GOT3 (cell line): ENCODE measurements around the gene PABPN1.
A peak's percentile ranks its signal among the peaks of the same experiment; 100 is the strongest.
"Not testable (repeated sequence)": the region's sequence is repeated elsewhere in the genome, so short reads cannot be mapped to it uniquely, and the experiment has no call there.

Experiments used
- DNase-seq: peaks from one replicate; lab custom pipeline; 2025; ENCODE audit warnings: mixed read lengths; lab: John Stamatoyannopoulos, UW

The PABPN1 gene

DNA sequence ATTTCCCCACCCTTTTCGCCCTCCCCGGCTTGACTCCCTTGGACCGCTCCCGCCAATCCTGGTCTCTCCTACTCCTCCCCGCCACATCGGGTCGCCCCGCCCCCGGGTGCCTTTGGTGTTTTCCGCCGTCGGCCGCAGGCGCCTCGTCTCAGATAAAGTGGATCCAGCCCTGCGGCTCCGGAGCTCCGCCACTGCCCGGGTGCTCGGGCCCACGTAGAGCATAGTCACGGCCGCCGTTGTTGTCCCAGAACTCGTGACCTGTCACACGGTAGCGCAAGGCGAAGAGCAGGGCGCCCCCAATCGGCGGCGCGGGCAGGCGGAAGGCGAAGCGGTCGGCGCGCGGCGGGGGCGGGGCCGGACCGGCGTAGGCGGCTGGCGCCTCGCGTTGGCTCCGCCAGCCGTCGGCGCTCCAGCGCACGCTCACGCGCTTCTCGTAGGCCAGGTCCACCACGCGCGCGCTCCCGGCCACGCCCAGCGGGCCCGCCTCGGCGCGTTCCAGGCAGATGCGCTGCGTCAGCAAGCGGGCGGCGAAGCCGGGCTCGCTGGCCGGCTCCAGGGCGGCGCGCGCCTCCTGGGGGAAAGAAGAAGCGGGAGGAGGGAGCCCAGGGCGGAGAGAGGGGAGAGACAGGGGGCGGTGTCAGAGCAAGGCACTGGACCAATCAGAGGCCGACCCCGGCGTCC lies 19.8 kb upstream of the PABPN1 start:
- DNase-seq = peak; percentile 93

DNA sequence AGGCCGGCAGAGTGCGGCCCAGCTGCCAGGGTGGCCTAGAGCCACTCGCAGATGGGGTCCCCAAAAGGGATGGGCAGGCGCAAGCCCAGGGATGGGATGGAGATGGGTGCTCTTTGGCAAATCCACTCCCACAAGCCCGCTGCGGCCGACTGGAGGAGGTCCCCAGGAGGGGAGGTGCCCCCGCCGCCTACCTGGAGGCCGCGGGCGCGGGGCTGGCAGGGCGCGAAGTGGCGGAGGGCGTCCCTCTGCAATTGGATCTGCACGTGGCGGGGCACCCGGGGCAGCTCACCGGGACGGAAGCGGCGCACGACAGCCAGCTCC lies 19.3 kb upstream of the PABPN1 start:
- no peak for DNase-seq

DNA sequence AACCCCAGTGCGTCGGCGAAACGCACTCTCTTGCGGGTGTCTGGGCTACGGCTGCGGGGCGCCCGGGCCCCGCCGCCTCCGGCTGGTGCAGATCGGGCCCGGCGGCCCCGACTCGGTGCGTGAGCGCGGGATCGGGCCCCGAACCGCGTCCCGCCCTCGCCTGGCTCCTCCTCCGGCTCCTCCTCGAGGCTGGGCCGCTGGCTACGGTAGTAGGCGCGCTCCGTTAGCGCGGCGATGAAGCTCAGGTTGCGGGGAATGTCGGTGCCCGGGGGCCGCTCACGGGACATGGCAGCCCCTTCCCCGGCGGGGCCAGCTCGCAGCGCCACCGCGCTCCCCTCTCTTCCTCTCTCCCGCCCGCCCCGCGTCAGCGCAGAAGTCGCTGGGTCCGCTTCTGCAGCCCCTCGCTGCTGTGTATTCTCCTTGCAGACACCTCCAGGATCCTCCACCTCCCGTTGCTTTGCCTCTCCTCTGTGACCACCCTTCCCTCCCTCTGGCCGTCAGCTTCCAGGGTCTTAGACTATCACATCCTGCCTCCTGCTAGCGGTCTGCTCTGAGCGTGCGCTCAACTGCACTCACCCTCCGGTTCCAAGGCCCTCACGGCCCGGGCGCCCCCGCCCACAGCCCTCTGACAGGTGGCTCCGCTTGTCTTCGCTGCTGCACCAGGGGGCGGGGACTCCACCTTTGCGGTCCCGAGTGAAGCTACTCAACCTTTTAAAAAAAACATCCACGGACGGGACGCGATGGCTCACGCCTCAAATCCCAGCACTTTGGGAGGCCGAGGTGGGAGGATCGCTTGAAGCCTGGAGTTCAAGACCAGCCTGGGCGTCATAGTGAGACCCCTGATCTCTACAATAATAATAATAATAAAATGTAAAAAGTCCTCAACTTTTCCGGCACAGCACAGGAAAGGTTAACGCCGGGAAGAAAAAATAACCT lies 18.7 kb upstream of the PABPN1 start, which contains the start of gene PPP1R3E:
Gene PPP1R3E (minus strand): TSS at position 570 of the 936 bp plus-strand sequence. CDS start 283 bp downstream, at position 287.
- no peak for DNase-seq

- DNase-seq = no peak
Measured at GRCh38 chr14:23306412-23307145, 14.7 kb upstream of the PABPN1 start, which contains the start of gene BCL2L2. Gene BCL2L2 (plus strand): TSS chr14:23306833. CDS start chr14:23307768, 935 bp downstream.

DNA sequence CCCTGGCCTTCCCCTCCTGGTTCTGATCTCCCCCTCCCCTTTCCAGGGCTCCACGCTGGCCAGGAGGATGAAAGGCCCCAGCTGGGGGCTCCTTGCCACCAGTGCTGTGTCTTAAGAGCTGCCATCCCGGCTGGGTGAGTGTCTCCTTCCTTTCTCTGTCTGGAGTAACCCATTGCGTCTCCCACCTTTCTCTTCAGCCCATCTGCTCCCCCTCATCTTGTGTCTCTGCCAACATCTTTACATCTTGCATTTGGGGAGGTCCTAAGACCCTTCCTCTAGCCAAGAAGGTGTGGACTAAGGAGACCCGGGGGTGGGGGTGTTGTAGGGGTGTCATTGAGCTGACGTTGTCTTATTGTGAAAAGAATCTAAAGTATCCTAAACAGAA lies 14.1 kb upstream of the PABPN1 start:
- DNase-seq = no peak

DNA sequence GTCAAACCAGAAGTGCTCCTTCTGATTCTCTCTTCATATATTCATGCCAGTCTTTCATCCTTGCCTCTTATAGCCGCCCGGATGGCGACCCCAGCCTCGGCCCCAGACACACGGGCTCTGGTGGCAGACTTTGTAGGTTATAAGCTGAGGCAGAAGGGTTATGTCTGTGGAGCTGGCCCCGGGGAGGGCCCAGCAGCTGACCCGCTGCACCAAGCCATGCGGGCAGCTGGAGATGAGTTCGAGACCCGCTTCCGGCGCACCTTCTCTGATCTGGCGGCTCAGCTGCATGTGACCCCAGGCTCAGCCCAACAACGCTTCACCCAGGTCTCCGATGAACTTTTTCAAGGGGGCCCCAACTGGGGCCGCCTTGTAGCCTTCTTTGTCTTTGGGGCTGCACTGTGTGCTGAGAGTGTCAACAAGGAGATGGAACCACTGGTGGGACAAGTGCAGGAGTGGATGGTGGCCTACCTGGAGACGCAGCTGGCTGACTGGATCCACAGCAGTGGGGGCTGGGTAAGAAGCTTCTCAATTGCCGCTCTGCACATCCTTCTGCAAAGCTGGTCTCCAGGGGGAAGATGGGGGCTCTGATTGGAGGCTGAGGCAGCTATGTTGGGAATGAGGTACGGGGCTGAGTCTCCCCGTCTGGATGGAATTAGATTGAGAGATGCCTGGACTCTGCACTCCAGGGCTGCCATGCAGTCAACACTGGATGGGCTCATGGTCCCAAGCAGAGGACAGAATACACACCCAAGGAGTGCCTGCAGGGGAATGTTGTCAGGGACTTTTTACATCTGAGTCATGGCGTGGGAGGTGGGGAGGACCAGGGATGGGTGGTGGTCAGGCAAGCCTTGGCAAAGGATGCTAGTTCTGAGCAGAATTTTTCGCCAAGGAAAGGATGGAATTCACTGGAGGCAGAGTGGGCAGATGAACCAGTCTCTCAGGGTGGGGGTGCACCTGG lies 13.3 kb upstream of the PABPN1 start:
- no peak for DNase-seq

DNA sequence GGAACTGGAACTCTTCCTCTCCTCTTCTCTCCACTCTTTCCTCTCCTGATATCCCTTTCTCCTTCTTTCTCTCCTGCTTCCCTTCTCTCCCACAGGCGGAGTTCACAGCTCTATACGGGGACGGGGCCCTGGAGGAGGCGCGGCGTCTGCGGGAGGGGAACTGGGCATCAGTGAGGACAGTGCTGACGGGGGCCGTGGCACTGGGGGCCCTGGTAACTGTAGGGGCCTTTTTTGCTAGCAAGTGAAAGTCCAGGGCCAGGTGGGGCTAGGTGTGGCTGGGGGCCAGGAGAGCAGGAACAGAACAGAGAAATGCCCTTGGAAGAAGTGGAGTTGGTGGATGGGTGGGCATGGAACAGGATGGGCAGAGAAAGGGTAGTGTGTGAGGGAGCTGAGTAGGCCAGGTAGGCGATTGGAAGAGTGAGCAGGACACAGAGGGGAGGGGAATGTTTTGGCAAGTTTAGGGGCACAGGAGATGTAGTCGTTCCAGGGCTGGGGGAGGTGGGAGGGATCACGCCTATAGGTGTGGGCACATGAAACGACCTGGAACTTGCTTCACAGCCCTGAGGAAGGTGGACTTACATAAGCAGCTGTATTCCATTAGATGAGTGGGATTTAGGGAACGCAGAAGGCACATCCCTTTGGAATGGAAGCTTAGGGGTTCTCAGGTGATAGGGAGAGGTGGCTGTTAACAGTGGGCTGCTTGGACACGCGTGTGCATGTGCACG lies 12.4 kb upstream of the PABPN1 start:
- DNase-seq = no peak

DNA sequence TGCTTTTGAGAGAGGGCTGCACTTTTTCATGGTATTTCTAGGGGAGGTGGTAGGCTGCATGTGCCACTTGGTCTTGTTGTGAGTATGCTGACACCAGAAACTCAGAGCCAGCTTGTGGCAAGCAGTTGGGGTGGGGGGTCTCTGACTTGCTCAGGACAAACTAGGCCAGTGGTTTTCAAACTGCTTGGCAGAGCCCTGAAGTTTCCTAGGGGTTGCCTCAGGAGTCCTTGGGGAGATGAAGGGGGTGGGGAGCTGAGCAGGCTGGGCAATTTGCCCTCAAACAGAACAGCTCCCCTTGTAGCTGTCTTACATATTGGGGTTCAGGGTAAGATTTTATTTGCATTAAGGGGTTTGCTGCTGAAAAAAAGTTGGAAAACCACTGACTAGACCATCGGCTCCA lies 10.7 kb upstream of the PABPN1 start:
- no peak for DNase-seq

DNA sequence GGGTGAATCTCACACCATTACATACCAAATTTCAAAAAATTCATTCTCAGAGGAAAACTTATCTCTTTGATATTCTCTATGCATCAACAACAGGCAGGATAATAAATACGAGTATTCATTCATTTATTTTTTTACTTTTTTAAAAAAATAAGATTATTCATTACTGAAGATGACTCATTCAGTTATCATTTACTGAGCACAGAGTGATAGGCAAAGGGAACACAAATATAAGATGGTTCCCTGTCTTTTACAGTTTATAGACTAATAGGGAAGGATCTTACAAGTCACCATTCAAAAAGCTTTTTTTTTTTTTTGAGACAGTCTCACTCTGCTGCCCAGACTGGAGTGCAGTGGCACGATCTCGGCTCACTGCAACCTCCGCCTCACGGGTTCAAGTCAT lies 5.0 kb upstream of the PABPN1 start:
- DNase-seq = no peak

DNA sequence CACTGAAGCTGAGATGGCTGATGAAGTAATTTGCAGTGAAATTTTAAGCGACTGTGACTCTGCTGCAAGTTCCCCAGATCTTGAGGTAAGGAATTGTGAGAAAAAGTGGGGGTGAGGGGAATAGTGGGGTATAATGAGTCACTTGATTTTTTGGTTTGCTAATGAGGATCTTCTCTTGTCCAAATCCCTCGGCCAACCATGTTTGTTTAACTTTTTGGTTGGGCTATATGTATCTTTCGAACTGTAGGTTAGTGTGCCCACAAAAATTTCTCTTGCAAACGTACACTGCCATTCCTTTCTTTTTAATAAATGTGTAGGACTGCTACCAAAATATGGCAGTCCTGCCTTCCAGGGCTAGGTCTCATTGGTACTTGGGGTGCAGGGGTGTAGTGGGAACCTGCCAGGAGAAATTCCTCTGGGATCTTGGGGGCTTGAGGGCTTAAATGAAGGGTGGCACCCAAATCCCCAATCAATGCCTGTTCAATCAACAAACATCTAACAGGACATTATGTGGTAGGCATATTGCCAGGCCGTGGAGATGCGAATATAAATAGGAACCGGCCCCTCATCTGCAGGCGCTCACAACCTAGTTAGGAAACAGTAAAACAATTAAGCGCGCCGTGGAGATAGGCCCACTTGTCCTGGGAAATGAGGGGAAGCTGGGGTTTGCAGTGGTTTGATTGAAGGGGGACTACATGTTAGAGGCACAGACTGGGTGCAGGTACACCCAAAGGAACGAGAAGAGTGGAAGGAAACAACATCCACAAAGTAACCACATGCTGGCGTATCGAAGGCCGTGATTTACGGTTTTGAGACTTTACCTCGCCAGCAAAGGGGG lies 1.3 kb upstream of the PABPN1 start:
- DNase-seq = no peak

- no peak for DNase-seq
Measured at GRCh38 chr14:23321572-23322547, 603 bp downstream of the PABPN1 start.

DNA sequence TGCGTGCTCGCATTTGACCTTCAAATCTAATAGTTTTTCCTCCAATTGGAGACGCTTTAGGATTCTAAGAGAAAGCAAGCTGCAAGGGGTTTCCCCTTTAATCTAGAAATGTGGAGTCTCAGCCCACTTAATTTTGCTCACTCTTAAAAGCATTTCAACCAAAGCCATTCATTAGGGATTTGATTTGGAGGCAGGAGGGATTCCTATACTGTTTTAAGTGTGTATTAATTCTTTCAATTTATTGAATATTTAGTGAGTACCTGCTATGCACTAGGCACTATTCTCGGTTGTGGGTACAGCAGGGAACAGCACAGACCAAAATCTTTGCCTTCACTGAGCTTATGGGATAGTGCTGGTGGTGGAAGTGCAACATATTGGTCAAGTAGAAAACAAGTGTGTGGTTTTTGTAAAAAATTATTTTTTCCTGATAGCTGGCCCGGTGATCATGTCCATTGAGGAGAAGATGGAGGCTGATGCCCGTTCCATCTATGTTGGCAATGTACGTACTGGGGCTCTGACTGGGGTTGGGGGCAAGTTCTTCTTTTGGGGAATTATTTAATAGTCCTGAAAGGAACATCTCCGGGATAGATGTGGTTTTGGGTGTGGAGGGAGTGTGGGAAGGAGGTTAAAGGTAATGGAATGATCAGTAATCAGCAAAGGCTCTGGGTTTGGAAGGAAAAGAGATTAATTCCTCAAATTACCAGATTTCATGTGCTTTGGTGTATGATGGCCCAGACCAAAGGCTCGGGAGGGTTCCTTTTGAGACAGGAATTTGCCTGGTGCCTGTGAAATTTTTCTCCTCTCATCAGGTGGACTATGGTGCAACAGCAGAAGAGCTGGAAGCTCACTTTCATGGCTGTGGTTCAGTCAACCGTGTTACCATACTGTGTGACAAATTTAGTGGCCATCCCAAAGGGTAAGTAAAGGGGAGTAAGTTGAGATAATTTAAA lies 1.6 kb downstream of the PABPN1 start:
- DNase-seq = no peak

DNA sequence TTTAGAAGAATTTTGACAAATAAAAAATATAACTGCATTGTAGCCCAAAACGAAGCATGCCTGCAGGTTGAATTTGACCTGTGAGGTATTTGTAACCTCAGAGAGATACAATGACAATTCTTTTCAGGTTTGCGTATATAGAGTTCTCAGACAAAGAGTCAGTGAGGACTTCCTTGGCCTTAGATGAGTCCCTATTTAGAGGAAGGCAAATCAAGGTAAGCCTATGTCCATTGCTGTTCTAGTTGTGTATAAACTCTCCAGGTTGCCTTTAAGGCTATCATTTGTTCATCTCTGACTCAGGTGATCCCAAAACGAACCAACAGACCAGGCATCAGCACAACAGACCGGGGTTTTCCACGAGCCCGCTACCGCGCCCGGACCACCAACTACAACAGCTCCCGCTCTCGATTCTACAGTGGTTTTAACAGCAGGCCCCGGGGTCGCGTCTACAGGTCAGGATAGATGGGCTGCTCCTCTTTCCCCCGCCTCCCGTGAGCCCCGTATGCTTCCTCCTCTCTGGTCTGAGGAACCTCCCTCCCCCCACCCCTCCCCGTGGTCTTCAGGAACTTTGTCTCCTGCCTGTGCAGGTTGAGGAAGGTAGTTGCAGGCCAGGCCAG lies 2.7 kb downstream of the PABPN1 start:
- no peak for DNase-seq

GRCh38 chr14:23324455-23324846 lies 3.2 kb downstream of the PABPN1 start:
- DNase-seq = no peak

DNA sequence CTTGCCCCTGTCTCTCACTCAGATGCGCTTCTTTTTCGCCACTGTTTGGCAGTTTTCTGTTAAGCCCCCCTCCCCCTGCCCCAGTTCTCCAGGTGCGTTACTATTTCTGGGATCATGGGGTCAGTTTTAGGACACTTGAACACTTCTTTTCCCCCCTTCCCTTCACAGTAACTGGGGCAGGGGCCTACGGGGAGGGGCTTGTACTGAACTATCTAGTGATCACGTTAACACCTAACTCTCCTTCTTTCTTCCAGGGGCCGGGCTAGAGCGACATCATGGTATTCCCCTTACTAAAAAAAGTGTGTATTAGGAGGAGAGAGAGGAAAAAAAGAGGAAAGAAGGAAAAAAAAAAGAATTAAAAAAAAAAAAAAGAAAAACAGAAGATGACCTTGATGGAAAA lies 3.7 kb downstream of the PABPN1 start:
- no peak for DNase-seq

DNA sequence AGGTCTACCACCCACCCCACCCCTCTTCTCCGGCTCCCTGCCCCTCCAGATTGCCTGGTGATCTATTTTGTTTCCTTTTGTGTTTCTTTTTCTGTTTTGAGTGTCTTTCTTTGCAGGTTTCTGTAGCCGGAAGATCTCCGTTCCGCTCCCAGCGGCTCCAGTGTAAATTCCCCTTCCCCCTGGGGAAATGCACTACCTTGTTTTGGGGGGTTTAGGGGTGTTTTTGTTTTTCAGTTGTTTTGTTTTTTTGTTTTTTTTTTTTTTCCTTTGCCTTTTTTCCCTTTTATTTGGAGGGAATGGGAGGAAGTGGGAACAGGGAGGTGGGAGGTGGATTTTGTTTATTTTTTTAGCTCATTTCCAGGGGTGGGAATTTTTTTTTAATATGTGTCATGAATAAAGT lies 4.5 kb downstream of the PABPN1 start:
- DNase-seq = not testable (repeated sequence)
